Neural crest cell (in vitro differentiated cells): ENCODE data around the gene KIAA0586. TPM values are rescaled to one million over a fixed set of nuclear protein-coding genes. Genes with fewer than 3 reads are reported as not detected.

Experiments used
- DNase-seq: peaks from one replicate; pipeline ENCODE4 v3.0.0; 2021; ENCODE audit warnings: low read depth, mixed read lengths, low spot score
- H3K27ac Mint-ChIP-seq: one replicate; pipeline ENCODE4 v1.8.0; 2021; ENCODE audit warnings: mild to moderate bottlenecking, mixed read lengths; ENCODE audit not compliant: unreplicated experiment
- H3K27me3 Mint-ChIP-seq: 2 replicates; pipeline ENCODE4 v1.8.0; 2021; ENCODE audit warnings: low read depth, mild to moderate bottlenecking, mixed read lengths
- H3K36me3 Mint-ChIP-seq: 2 replicates; pipeline ENCODE4 v1.8.0; 2021; ENCODE audit warnings: low read depth, mild to moderate bottlenecking, mixed read lengths
- H3K4me1 Mint-ChIP-seq: 2 replicates; pipeline ENCODE4 v1.8.0; 2021; ENCODE audit warnings: mixed read lengths
- H3K4me3 Mint-ChIP-seq: one replicate; pipeline ENCODE4 v1.8.0; 2021; ENCODE audit warnings: mild to moderate bottlenecking, mixed read lengths
- H3K9me3 Mint-ChIP-seq: 2 replicates; pipeline ENCODE4 v1.8.0; 2021; ENCODE audit warnings: mixed read lengths
- total RNA-seq: library from RNA; stranded (reverse); gene quantifications from 2 replicates; pipeline ENCODE4 v1.2.1, GENCODE V29; 2021
- TF ChIP-seq, protein P1 (sequence below): fragments of 200-600 bp; sonication (generic); conservative IDR thresholded peaks from 2 replicates; pipeline ENCODE4 v1.5.0; 2021; ENCODE audit warnings: antibody characterized with exemption, mild to moderate bottlenecking

KIAA0586 gene
- total RNA-seq, 1 donor from 2014 or later: 41.1 TPM

DNA sequence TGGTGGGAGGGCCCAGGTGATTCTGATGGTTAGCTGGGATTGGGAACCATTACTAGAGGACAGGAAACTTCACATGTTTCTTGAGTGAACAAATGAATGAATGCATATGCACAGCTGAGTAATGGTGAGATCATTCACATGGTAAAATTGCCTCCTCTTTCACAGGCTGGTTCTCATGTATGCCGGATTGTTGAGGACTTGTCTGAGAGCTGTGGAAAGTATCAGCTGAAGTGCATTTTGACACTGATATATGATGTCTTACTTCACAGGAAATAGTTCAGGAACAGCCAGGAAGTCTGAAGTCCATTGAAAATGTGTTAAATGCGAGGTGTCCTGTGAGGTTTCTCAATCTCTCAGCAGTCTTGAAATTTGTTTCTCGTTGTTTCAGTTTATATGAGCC is 132.7 kb downstream of the KIAA0586 start:
- DNase-seq: no peak
- Mint-ChIP-seq H3K9me3 (no peaks in the 10 kb centered on the region), H3K27me3 (no peaks in the 10 kb centered on the region), H3K27ac (no peak overlapping the region), H3K4me3 (no peak overlapping the region), H3K36me3 (no peaks in the 10 kb centered on the region), H3K4me1 (peaks cover 4% of the 10 kb centered on the region)
- TF ChIP-seq, protein P1, sequence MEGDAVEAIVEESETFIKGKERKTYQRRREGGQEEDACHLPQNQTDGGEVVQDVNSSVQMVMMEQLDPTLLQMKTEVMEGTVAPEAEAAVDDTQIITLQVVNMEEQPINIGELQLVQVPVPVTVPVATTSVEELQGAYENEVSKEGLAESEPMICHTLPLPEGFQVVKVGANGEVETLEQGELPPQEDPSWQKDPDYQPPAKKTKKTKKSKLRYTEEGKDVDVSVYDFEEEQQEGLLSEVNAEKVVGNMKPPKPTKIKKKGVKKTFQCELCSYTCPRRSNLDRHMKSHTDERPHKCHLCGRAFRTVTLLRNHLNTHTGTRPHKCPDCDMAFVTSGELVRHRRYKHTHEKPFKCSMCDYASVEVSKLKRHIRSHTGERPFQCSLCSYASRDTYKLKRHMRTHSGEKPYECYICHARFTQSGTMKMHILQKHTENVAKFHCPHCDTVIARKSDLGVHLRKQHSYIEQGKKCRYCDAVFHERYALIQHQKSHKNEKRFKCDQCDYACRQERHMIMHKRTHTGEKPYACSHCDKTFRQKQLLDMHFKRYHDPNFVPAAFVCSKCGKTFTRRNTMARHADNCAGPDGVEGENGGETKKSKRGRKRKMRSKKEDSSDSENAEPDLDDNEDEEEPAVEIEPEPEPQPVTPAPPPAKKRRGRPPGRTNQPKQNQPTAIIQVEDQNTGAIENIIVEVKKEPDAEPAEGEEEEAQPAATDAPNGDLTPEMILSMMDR: no peak

DNA sequence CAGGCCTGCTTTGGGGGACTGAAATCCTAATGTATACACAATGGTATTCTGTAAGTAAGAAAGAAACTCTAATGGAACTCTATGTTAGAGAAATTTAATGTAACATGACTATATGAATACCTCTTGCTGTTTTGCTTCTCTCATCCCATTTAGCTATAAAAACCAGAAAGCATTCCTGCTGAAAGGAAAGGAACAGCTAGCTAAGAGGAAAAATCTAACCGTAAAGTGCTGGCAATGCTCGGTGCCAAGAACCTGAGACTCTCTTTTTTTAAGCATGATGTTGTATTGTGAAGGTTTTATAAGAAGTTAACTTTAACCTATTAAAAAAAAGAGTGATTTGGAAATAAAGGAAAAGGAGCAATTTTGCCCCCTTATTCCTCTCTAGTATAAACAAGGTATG is 134.6 kb downstream of the KIAA0586 start:
- no peaks in the 10 kb centered on the region for H3K36me3 Mint-ChIP-seq
- H3K9me3 Mint-ChIP-seq: no peaks in the 10 kb centered on the region
- TF ChIP-seq, protein P1: no peak
- DNase-seq: no peak
- no peak overlapping the region for H3K4me3 Mint-ChIP-seq
- peaks cover 4% of the 10 kb centered on the region for H3K4me1 Mint-ChIP-seq
- H3K27me3 Mint-ChIP-seq: no peaks in the 10 kb centered on the region
- H3K27ac Mint-ChIP-seq: no peak overlapping the region

DNA sequence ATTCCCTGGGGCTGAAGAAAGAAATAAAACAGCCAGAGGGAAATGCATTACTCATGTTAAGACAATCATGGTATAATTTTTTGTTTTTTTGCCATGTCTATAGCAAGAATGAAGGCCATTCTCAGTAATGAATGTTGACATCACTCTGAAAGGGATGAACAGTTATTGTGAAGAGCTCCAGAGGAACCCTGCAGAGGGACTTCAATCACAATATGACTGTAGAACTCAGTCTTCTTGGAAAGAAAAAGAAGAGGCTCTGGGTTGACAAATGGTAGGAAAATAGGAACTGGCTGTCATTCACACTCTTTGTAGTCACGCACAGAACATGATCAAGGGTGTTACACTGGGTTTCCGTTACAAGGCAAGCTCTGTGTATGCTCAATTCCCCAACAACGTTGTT is 136.5 kb downstream of the KIAA0586 start:
- Mint-ChIP-seq H3K36me3 (no peaks in the 10 kb centered on the region), H3K4me1 (peaks cover 4% of the 10 kb centered on the region), H3K27ac (no peak overlapping the region), H3K4me3 (no peak overlapping the region), H3K9me3 (no peaks in the 10 kb centered on the region), H3K27me3 (no peaks in the 10 kb centered on the region)
- TF ChIP-seq, protein P1: no peak
- DNase-seq: no peak

DNA sequence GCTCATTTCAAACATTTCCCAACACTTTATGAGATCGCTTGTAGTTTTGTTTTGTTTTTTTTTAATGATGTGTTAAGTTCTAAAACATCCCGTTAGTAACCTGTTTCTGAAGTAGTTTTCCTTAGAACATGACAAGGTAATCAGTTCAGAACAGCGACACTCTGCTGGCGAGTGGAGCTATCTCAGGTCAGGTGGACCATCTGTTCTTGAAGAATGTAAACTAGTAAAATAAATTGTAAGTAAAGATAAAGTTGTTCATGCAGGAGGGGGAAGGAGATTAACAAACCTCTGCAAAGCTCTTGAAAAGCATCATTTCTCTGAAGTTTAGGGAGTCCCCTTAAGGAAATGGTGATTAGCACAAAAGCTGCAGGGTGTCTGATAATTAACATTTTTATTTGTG is 138.3 kb downstream of the KIAA0586 start:
- no peaks in the 10 kb centered on the region for H3K36me3 Mint-ChIP-seq
- H3K4me1 Mint-ChIP-seq: peaks cover 4% of the 10 kb centered on the region
- no peaks in the 10 kb centered on the region for H3K9me3 Mint-ChIP-seq
- TF ChIP-seq, protein P1: no peak
- no peak overlapping the region for H3K4me3 Mint-ChIP-seq
- H3K27ac Mint-ChIP-seq: no peak overlapping the region
- H3K27me3 Mint-ChIP-seq: no peaks in the 10 kb centered on the region
- no peak for DNase-seq

DNA sequence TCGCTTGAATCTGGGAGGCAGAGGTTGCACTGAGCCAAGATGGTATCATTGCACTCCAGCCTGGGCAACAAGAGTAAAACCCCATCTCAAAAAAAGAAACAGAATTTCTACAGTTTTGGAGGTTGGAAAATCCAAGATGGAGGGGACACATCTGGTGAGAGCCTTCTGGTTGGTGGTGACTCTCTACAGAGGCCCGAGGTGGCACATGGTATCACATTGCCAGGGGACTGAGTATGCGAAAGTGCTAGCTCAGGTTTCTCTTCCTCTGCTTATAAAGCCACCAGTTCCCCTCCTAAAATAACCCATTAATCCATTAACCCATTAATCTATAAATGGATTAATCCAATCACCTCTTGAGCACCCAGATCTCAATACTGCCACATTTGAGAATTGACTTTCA is 139.5 kb downstream of the KIAA0586 start:
- Mint-ChIP-seq H3K27me3 (no peaks in the 10 kb centered on the region), H3K36me3 (no peaks in the 10 kb centered on the region), H3K4me3 (no peak overlapping the region), H3K27ac (no peak overlapping the region), H3K4me1 (peaks cover 4% of the 10 kb centered on the region), H3K9me3 (no peaks in the 10 kb centered on the region)
- TF ChIP-seq, protein P1: no peak
- no peak for DNase-seq

DNA sequence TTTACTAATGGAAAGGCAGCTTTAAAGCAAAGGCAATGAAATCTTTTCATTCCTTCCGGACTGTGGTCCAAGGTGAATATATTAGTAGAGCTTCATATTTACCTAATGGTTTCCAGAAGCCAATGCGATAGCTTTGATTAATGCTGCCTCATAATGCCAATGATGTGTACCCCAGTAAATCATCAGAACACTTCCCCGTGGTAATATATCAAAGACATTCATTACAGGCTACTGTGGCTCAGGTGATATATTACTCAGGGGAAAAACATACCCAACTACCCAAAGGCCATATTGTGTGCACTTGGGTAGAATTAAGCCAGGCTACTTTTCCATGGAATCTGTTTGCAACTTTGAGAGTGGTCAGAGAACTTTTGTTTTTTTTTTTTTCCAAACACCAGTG is 140.8 kb downstream of the KIAA0586 start:
- Mint-ChIP-seq H3K27ac (no peak overlapping the region), H3K4me1 (peaks cover 4% of the 10 kb centered on the region), H3K9me3 (no peaks in the 10 kb centered on the region), H3K4me3 (no peak overlapping the region), H3K36me3 (no peaks in the 10 kb centered on the region), H3K27me3 (no peaks in the 10 kb centered on the region)
- TF ChIP-seq, protein P1: no peak
- DNase-seq: no peak
